HG02840 (cell line): ENCODE measurements around the gene STEAP1.
"Not testable (repeated sequence)": the region's sequence is repeated elsewhere in the genome, so short reads cannot be mapped to it uniquely, and the experiment has no call there.

Experiments used
- ATAC-seq: cut with Tn5 transposase; IDR thresholded peaks from one replicate; pipeline ENCODE4 v1.9.1; 2021; ENCODE audit warnings: mild to moderate bottlenecking, moderate library complexity, moderate number of reproducible peaks; ENCODE audit not compliant: unreplicated experiment, low FRiP score

STEAP1 gene

DNA sequence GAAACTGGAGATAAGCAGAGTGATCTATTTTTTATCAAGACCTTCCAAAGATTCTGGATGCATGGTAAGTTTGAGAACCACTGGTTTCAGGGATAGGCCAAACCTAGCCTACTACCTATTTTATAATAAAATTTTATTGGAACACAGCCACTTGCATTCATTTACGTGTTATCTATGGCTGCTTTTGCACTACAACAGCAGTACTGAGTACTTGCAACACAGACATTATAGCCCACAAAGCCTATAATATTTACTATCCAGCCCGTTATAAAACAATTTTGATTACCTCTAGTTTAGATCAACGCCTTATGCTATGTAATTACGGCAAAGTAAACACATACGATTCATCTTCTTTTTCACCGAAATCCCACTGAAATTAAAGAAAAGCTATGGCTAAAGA lies 18.4 kb downstream of the STEAP1 start:
- no peak for ATAC-seq

DNA sequence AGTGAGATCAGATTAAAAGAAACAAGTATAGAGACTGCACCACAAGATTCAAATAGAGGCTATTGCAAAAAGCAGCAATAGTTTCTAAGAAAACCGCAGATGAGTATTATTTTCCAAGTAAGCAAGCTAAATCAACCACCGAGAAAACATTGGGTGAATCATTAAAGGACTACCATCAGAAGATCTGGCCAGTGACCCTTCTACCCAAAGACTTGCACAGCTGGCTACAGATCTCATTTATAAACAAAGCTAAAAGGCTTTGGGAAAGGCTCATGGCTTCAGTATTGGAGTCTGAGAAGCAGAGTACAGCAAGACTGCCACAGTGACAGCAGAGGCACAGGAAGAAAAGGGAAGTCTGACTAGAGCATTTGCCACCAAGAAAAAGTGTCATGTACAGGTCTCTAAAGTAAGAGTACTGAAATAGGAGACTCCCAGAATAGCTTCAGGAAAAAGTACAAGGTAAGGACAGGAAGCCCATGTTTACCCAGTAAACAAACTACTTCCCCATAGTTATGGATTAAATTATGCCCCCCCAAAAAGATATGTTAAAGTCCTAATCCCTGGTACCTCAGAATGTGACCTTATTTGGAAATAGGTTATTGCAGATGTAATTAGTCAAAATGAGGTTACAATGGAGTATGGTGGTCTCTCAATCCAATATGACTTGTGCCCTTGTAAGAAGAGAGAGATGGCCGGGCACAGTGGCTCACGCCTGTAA lies 19.0 kb downstream of the STEAP1 start:
- peak; percentile 96 for ATAC-seq

DNA sequence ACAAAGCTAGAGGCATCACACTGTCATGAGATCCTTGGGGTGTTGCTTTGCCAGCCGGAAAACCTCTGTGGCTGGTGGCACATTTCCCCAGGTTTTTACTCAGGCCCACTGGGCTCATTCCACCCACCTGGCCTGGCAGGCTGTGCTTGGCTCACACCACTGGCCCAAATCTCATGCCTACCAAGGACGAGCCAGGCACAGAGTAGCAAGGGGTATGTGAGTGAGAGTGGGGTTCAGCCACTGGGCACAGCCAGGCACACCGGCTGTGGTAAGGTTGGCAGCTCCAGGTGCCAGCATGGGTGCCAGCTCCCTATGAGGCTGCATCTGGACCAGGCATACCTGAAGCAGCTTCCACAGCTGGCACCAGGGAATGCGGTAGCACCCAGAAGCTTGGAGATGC lies 21.4 kb downstream of the STEAP1 start:
- no peak for ATAC-seq

DNA sequence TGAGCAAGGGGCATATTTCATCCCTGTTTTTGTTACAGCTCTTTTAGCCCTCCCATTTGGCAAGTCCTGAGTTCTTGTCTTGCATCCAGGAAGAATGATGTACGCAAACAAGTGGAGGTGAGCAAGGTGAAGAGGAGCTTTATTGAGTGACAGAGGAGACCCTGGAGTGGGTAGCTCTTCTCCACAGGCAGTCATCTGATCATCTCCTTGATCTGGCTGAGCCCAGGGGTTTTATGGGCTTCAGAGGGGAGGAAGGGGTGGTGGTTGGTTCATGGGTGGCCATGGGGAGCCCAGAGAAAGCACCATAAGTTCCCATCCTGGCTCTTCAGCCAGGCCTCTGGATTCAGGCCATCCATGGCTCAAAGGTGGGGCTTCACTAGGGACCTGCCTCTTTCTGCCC lies 21.9 kb downstream of the STEAP1 start:
- ATAC-seq = no peak

DNA sequence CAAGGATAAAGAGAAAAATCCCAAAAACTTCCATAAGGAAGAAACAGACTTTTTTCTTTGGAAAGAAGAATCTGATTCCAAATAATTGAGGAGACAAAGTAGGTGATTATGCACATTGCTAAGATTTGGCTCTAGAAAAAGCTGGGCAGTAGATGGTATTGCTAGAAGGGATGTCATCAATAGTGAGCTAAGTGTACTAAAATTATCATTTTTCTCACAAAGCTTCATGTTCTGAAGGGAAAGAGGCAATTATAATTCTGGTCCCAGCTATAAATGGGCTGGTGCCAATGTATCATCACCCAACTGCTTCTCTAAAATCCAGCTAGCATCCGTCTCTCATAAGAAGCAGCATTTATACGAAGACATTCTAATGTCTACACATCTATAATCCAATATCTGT lies 23.9 kb downstream of the STEAP1 start:
- no peak for ATAC-seq

DNA sequence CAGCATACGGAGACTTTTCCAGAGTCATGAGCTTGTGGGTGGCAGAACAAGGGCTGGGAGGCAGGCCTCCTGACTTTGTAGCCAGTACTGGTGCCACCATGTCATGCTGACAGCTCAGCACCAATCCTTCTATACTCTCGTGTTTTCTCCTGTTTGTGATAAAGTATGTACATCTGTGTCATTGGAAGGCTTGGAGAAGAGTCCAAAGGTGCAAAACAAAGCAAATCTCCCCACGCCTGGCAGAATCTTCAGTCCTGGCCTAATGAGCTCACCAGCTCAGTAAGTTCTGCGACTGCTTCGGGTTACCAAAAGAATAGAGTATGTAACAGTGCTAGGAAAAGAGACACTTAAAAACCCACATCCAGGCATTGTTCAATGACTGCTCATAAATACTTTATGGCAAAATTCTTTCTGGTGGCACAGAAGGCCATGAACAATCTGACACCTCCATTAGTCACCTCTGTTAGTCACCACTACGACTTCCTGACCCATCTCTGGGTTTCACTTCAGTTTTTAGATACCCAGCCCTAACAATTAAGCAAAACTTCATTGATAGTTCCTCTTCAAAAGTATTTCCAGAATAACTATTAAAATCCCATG lies 24.5 kb downstream of the STEAP1 start:
- ATAC-seq = peak; percentile 81

DNA sequence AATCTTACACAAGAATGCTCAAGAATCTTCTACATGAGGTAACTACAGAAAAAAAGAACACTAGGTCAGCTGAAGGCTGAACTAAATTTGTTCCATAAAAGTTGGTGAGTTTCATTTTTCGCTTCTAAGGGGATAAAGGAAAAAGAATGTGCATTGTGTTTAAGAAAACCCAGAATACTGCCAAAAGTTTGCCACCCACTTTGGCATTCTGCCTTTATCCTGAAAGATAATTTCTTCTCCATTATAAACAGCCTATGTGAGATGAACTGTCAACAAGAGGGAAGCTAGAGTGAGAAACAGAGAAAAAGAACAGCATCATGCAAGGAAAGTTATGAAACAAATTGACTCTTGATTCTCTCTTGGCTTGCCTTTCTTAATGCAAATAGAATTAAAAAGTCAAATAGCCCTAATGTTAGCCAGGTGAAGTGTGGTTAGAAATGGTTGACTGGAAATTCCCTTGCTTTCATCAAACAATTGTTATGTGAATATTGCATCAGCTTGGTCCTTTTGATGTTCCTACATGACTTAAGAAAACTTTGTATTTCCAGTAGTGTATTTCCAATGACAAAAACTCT lies 25.8 kb downstream of the STEAP1 start:
- no peak for ATAC-seq

DNA sequence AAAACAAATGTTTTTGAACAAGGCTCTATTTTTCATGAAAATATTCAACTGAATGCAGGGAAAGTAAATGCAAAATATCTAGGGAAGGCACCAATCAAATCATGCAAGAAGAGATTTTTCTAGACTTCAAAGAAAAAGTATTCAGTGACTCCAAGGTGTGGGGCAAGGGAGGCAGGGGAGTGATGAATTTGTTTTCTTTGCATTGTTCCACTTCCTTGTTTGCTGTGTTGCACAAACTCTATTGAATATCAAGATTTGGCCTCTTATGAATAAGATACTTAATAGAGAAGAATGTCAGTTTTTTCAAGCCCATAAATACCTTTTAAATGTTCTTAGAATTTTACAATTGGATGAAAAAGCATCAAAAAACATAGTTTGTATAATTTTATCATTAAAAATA lies 26.4 kb downstream of the STEAP1 start:
- no peak for ATAC-seq

DNA sequence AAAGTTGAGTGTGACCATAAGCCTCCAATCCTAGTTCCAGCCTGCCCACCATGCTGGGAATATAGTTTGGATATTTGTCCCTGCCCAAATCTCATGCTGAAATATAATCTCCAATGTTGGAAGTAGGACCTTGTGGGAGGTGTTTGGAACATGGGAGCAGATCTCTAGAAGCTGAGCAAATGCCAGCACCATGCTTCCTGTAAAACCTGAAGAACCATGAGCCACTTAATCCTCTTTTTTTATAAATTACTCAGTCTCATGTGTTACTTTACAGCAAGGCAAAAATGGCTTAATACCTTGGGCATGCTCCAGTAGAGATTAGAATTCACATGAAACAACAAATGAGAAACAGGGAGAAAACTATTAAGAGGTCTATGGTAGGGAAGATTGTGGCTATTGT lies 27.2 kb downstream of the STEAP1 start:
- no peak for ATAC-seq

DNA sequence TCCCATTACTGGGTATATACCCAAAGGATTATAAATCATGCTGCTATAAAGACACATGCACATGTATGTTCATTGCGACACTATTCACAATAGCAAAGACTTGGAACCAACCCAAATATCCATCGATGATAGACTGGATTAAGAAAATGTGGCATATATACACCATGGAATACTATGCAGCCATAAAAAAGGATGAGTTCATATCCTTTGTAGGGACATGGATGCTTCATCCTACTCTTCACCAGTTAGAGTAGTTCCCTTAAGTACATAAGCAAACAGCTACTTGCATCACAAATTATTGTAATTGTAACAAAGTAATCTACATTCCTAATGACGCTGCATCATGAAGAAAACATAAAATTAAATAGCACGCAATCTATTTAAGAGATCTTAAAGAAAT lies 32.0 kb downstream of the STEAP1 start:
- ATAC-seq = not testable (repeated sequence)

DNA sequence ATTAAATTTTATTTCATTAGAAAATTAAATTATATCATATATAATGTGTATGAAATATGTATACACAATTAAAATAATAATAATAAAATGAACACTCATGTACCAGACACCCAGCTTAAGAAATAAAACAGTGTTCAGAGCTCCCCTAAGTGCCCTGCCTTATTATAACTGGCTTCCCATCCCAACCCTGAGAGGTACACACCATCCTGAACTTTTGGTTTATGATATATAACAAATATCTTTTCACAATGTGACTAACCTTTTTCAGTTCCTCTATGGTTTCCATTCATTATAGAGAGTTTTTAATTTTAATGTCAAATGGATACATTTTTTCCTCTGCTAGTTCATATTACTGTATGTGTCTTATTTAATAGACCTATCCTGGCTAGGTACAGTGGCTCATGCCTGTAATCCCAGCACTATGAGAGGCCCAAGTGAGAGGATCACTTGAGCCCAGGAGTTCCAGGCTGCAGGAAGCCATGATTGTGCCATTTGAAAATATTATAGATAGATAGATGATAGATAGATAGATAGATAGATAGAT lies 33.3 kb downstream of the STEAP1 start:
- ATAC-seq = no peak

DNA sequence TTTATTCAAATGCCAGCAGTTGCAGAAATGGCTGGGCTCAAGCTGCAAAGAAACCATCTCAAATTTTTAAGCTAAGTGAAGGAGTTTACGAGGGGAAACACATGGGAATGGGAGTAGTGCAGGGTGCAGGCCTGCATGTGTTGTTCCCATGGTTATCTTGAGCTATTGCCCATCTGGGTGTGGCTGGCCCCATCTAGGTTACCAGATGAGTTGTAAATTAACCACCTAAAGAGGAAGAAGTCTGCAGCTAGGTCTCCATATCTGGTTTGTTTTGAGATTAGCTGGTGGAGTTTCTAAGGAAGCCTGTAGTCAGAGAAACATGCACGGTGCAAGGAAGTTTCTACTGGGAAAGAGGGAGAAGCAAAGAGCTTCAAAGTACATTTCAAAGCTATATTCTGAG lies 34.0 kb downstream of the STEAP1 start:
- peak; percentile 83 for ATAC-seq

DNA sequence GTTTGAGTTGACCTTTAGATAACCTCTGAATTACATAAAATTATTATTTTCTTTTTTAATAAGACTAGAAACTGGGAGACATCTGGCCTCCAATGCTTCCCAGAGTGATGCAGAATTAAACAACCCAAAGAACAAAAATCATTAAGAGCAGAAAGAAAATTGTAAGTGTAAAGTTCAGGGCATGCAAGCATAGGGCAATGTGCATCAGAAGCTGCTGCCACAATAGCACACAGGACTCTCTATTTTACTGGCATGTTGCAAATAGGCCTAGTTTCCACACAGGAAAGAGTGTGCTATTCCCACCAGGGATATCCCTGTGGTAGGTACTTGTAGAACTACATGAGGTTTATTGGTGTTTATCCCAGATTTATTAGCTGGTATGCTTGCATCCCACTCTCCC lies 36.7 kb downstream of the STEAP1 start:
- ATAC-seq = no peak

DNA sequence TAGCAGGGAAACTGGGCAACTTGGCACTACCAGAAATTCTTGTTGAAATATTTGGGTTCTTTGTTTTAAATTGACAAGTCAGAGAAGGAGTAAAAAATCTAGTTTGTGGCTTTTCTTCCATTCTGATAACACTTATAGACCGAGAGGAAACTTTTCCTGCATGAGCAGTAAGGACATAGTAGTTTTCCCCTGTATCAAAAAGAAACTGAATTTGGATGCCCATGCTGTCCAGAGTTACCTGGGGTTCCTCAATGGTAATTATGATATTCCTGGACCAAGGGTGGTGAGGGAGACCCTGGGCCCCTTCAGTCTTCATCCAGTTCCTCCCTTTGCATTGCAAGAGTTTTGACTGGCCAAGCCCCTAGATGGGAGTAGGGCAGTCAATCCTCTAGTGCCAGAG lies 37.4 kb downstream of the STEAP1 start:
- ATAC-seq = no peak

DNA sequence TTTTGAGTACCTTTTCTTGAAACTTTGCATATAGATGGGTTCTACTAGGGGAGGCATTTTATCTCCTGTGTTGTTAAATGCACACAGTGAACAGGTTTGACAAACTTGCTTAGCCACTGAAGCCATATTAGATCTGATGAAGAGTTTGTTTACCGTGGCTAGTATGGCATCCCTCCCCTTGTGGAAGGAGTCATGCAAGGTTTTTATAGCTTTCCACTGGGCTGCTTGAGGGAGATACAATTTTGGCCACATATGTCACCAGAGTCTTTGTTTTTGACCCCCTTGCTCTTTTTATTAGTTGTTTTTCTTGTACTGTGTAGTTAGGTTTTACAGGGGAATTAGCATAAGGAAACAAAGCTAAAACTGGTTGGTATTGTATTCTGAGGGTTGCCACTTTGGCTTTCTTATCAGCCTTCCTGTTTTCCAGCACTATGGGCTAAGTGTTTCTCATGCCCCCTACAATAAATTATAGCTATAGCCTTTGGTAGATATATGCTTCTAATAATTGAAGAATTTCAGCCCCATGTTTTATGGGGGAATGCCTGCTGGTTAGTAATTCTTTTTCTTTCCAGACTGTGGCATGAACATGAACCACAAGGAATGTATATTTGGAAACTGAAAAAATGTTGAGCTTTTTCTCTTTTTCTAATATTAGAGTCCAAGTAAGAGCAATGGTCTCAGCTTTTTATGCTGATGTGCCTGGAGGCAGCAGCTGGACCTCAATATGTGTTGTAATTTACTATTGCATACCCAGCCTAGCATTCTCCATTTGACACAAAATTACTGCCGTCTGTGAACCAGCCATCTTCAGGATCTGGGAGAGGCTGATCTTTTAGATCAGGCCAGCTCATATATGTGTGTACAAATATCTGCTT lies 38.8 kb downstream of the STEAP1 start:
- ATAC-seq = no peak

DNA sequence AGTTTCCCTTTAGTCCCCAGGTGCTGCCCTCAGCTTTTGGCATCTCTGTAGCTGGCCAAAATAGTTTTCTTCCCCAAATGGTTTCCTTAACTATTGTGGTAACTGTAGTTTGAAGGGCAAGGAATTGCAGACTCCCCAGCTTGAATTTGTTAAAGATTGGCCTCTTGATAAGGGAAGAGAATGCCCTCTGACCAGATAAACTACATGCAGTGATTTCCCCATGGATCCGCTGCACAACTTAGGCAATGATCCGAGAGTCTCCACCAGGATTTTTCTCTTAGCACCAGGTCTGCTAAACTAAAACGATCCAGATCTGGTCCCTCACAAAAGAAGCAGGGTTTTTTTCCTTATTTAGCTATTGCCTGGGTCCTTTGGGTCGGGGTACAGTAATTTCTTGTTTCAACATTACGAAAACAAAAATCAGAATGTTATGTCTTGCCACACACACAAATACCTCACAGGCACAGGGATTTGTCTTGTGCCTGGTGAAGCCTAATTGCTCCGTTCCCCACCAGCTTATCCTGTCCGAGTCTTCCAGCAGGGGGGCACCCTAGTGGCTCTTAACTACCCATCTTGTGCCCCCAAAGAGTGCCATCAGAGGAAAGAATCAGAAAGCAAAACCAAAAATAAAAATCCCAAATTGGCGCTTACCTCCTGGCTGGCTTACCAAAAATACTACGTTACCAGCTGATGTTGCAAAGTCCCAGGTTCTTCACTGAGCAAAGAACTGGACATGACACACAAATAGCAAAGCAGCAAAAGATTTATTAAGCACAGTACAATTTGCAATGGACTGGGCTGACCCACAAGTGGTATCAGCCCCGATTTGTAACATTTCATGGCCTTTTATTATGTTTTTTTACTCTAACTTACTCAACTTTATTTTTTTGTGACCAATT lies 40.9 kb downstream of the STEAP1 start:
- ATAC-seq = no peak

DNA sequence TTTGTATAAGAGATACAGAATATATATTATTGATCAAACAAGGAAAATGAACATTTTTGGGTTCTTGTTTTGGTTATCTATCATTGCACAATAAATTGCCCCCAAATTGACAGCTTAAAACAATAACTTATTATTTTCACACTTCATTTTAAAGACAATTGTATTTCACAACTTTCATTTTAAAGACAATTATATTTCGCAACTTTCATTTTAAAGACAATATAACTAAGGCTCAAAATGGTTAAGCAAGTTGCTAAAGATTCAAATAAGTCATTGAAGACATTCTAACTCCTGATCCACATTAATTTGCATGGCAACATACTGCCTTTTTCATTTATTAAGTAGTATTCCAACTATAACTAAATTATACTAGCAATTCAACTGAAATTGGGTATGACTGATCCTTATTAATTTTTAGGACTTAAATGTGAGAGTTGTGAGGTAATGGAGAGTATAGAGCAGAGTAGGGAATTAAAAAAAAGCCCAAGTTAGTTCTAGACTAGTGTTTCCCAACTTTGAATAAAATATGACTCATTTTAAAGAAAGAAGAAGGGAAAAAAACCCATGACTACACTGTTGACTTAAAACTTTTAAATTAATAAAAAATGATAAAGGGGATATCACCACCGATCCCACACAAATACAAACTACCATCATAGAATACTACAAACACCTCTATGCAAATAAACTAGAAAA lies 47.4 kb downstream of the STEAP1 start:
- no peak for ATAC-seq

DNA sequence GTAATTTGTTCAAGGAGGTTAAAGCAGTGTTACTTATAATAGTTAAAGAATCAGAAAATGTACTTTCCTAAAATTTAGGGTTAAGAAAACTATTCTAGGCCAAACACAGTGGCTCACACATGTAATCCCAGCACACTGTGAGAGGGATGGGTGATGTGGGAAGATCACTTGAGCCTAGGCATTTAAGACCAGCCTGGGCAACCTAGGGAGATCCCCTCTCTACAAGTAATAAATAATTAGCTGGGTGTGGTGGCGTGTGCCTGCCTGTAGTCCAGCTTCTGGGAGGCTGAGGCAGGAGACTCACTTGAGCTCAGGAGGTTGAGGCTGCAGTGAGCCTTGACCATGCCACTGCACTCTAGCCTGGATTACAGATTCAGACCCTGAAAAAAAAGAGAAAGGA lies 53.7 kb downstream of the STEAP1 start:
- no peak for ATAC-seq

DNA sequence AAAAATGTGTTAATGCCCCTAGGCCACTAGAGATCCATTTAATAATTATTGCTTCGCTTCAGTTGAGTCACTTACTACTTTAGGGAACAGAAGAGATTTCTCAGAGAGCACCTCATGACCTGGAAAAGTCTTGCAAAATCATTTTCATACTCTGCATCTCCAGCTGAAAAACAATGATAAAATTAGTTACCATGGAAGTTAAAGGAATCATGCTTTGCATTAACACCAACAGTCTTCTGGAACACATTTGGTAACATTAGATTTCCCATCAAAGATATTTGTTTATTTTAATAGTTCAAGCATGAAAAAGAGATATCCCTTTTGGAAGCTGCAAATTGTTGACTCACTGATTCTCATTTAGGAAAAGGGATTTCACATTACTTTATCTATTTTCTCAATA lies 55.5 kb downstream of the STEAP1 start:
- no peak for ATAC-seq
